Keratinocyte (primary cell): ENCODE results near the gene TBC1D22B.

ENCODE experiments used
- CTCF ChIP-seq, 3 experiments: IDR thresholded peaks in 1 of 3; conservative IDR thresholded peaks in 1 of 3; optimal IDR thresholded peaks in 1 of 3; 2 replicates in 2 of 3; 3 replicates in 1 of 3; pipeline versions ENCODE3 to v1.5.1; 2011; ENCODE audit warnings: low read length in 3 of 3, mild to moderate bottlenecking in 3 of 3, moderate library complexity in 2 of 3, control low read depth in 1 of 3, inconsistent platforms in 1 of 3; ENCODE audit not compliant: insufficient read depth in 2 of 3; ENCODE audit errors: extremely low read depth in 1 of 3
- EZH2 ChIP-seq: IDR thresholded peaks from one replicate; pipeline ENCODE4 v1.6.1; 2012; ENCODE audit warnings: inconsistent platforms, mild to moderate bottlenecking, low read length, moderate library complexity

- TF ChIP-seq EZH2 = no peak
- no peak for TF ChIP-seq CTCF (optimal IDR thresholded peaks at IDR 0.05 in 1 of 3, IDR thresholded peaks at IDR 0.05 in 1 of 3, conservative IDR thresholded peaks at IDR 0.05 in 1 of 3; ENCODE audit: extremely low read depth in 1 of 3, insufficient read depth in 2 of 3, low read length in 3 of 3)
Measured at GRCh38 chr6:37221585-37222124, 35.9 kb upstream of the TBC1D22B start.
